MM.1S (cell line): ENCODE data around the gene CHRNA4.

Experiments used
- DNase-seq: peaks from one replicate; pipeline ENCODE4 v3.0.0-alpha.2; 2015
- H2AFZ ChIP-seq: fragments of 300-600 bp; sonication (generic); 2 replicates; pipeline ENCODE4 v1.6.0; 2016; ENCODE audit warnings: antibody characterized with exemption, low read length
- H3F3A ChIP-seq: fragments of 300-600 bp; sonication (generic); 2 replicates; pipeline ENCODE4 v1.6.1; 2016; ENCODE audit warnings: mild to moderate bottlenecking, antibody characterized with exemption, low read length, moderate library complexity, mixed read lengths; ENCODE audit not compliant: insufficient read depth
- H3K27ac ChIP-seq: fragments of 300-600 bp; sonication (generic); 2 replicates; pipeline ENCODE4 v1.5.1; 2016; ENCODE audit warnings: mild to moderate bottlenecking, low read length
- H3K27me3 ChIP-seq: fragments of 300-600 bp; sonication (generic); replicated peaks from 2 replicates; pipeline ENCODE4 v1.6.0; 2016; ENCODE audit warnings: low read length; ENCODE audit not compliant: insufficient read depth
- H3K36me3 ChIP-seq: fragments of 300-600 bp; sonication (generic); replicated peaks from 2 replicates; pipeline ENCODE4 v1.6.1; 2016; ENCODE audit warnings: mild to moderate bottlenecking, low read length, mixed read lengths; ENCODE audit not compliant: insufficient read depth
- H3K4me1 ChIP-seq: fragments of 300-600 bp; sonication (generic); 2 replicates; pipeline ENCODE4 v1.6.1; 2016; ENCODE audit warnings: low read length, mixed read lengths
- H3K4me2 ChIP-seq: fragments of 300-600 bp; sonication (generic); 2 replicates; pipeline ENCODE4 v1.6.0; 2016; ENCODE audit warnings: low read depth, low read length
- H3K4me3 ChIP-seq: fragments of 300-600 bp; sonication (generic); 2 replicates; pipeline ENCODE4 v1.5.1; 2016; ENCODE audit warnings: low read length, mixed read lengths
- H3K79me2 ChIP-seq: fragments of 300-600 bp; sonication (generic); 2 replicates; pipeline ENCODE4 v1.6.1; 2016; ENCODE audit warnings: mixed run types, low read length, mixed read lengths
- H3K9ac ChIP-seq: fragments of 300-600 bp; sonication (generic); 2 replicates; pipeline ENCODE4 v1.6.1; 2016; ENCODE audit warnings: low read length, mixed read lengths
- H3K9me2 ChIP-seq: fragments of 300-600 bp; sonication (generic); replicated peaks from 2 replicates; pipeline ENCODE4 v1.6.1; 2016; ENCODE audit warnings: mild to moderate bottlenecking, low read length, mixed read lengths; ENCODE audit not compliant: insufficient read depth
- H3K9me3 ChIP-seq: fragments of 300-600 bp; sonication (generic); replicated peaks from 2 replicates; pipeline ENCODE4 v1.6.1; 2016; ENCODE audit warnings: mild to moderate bottlenecking, low read length, mixed read lengths; ENCODE audit not compliant: insufficient read depth
- H4K20me1 ChIP-seq: fragments of 300-600 bp; sonication (generic); 2 replicates; pipeline ENCODE4 v1.6.1; 2016; ENCODE audit warnings: mild to moderate bottlenecking, low read length, moderate library complexity, mixed read lengths; ENCODE audit not compliant: insufficient read depth
- CTCF ChIP-seq: fragments of 300-600 bp; sonication (generic); IDR thresholded peaks from 2 replicates; pipeline ENCODE4 v1.5.1; 2016; ENCODE audit warnings: antibody characterized with exemption, low read length, mixed read lengths
- EZH2 ChIP-seq: fragments of 300-600 bp; sonication (generic); optimal IDR thresholded peaks from 2 replicates; pipeline ENCODE3; 2017; ENCODE audit warnings: low read depth, mild to moderate bottlenecking, antibody characterized with exemption, low read length, mixed read lengths
- EZH2phosphoT487 ChIP-seq: fragments of 300-600 bp; sonication (generic); IDR thresholded peaks from 2 replicates; pipeline ENCODE4 v1.6.1; 2018; ENCODE audit warnings: antibody characterized with exemption, low read length

CHRNA4 gene

GRCh38 chr20:63370618-63371187 lies 9.6 kb upstream of the CHRNA4 start:
- Histone ChIP-seq H3K9me3 (no peaks in the 10 kb centered on the region), H3K79me2 (no peaks in the 10 kb centered on the region), H3K27me3 (peaks cover 86% of the 10 kb centered on the region), H3F3A (no peaks in the 10 kb centered on the region), H3K27ac (no peak overlapping the region), H3K9ac (no peak overlapping the region), H2AFZ (no peak overlapping the region), H3K36me3 (no peaks in the 10 kb centered on the region), H3K9me2 (no peaks in the 10 kb centered on the region), H3K4me2 (no peak overlapping the region), H4K20me1 (no peaks in the 10 kb centered on the region), H3K4me3 (no peak overlapping the region), H3K4me1 (no peaks in the 10 kb centered on the region)
- no peak for DNase-seq
- TF ChIP-seq CTCF (no peak), EZH2phosphoT487 (no peak), EZH2 (no peak)

GRCh38 chr20:63369724-63370617 lies 8.8 kb upstream of the CHRNA4 start:
- Histone ChIP-seq H4K20me1 (no peaks in the 10 kb centered on the region), H3K4me3 (no peak overlapping the region), H2AFZ (no peak overlapping the region), H3K79me2 (no peaks in the 10 kb centered on the region), H3F3A (no peaks in the 10 kb centered on the region), H3K27me3 (peaks cover 91% of the 10 kb centered on the region), H3K9me2 (no peaks in the 10 kb centered on the region), H3K27ac (no peak overlapping the region), H3K4me2 (no peak overlapping the region), H3K9ac (no peak overlapping the region), H3K36me3 (no peaks in the 10 kb centered on the region), H3K4me1 (no peaks in the 10 kb centered on the region), H3K9me3 (no peaks in the 10 kb centered on the region)
- no peak for DNase-seq
- TF ChIP-seq CTCF = no peak
- no peak for TF ChIP-seq EZH2phosphoT487
- TF ChIP-seq EZH2 = no peak

GRCh38 chr20:63369024-63369530 lies 7.9 kb upstream of the CHRNA4 start:
- Histone ChIP-seq H3K4me2 (no peak overlapping the region), H3K9ac (no peak overlapping the region), H3K4me3 (no peak overlapping the region), H3K27ac (no peak overlapping the region), H3K9me2 (no peaks in the 10 kb centered on the region), H3F3A (no peaks in the 10 kb centered on the region), H3K4me1 (no peaks in the 10 kb centered on the region), H4K20me1 (no peaks in the 10 kb centered on the region), H3K36me3 (no peaks in the 10 kb centered on the region), H3K79me2 (no peaks in the 10 kb centered on the region), H2AFZ (no peak overlapping the region), H3K27me3 (peaks cover 91% of the 10 kb centered on the region), H3K9me3 (no peaks in the 10 kb centered on the region)
- TF ChIP-seq CTCF (no peak), EZH2 (no peak), EZH2phosphoT487 (no peak)
- DNase-seq = no peak
